GM19324 (cell line): ENCODE measurements around the gene BMPER.

ENCODE experiments used
- ATAC-seq: cut with Tn5 transposase; IDR thresholded peaks from one replicate; pipeline ENCODE4 v1.9.1; 2021; ENCODE audit warnings: mild to moderate bottlenecking, moderate library complexity; ENCODE audit not compliant: unreplicated experiment, low FRiP score

BMPER gene

DNA sequence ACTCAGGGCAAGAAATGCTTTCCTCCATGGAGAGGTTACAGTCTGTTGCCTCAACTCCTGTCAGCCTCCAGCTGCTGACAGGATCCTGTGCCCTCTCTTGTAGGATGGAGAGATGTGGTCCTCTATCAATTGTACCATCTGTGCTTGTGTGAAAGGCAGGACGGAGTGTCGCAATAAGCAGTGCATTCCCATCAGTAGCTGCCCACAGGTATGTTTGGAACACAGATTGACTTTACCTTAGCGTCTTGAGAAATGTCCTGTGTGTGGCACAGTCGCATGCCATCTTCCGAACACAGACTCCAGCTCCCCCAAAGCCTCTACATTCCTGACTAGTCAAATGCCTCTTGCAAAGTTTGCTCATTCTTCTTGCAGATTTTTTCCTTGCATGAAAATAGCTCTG lies 152.6 kb downstream of the BMPER start:
- no peak for ATAC-seq

DNA sequence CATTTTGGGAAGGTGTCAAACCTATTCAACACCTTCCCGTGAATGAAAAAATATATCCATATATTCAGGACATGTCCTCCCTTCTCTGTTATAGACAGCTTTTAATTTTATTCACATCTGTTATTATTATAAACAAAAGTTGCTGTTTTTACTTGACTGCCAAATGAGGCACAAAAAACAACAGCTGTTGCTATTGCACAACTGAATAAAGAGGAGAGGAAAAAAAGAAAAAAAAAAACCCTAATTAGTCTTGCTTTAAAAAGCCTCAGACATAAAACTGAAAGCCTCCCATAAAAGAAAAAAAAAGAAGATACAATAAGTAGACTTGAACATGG lies 153.4 kb downstream of the BMPER start:
- ATAC-seq: no peak

DNA sequence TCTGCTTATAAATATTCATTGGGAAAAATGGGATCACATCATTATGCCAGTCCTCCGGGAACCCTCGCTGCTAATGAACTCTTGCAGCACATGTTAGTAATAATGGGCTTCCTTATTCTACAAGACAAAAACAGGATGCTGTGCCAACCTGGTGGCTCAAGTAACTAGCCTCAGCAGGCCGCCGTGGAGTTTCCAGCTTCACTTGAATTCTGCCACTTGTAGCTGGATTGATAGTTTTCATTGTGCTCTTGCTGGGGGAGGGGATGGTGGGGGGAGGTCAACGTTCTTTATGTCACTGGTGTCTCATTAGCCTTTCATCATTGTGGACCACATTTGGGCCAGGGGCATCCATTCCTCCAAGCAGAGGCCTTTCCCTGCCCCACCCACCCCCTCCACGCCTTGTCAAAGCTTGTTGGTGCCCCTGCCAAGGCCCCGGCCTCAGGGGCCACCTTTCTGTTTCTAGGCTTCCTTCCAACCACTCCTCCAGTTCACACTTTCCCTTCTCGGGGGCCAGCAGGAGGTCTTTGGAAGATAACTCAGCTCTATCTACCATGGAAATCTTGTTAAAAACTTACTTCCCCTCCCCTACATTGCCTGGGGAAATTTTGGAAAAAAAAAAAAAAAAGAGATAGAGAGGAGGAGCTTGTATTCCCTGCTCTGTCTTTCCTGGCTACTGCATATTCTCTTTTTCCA lies 153.9 kb downstream of the BMPER start:
- no peak for ATAC-seq

DNA sequence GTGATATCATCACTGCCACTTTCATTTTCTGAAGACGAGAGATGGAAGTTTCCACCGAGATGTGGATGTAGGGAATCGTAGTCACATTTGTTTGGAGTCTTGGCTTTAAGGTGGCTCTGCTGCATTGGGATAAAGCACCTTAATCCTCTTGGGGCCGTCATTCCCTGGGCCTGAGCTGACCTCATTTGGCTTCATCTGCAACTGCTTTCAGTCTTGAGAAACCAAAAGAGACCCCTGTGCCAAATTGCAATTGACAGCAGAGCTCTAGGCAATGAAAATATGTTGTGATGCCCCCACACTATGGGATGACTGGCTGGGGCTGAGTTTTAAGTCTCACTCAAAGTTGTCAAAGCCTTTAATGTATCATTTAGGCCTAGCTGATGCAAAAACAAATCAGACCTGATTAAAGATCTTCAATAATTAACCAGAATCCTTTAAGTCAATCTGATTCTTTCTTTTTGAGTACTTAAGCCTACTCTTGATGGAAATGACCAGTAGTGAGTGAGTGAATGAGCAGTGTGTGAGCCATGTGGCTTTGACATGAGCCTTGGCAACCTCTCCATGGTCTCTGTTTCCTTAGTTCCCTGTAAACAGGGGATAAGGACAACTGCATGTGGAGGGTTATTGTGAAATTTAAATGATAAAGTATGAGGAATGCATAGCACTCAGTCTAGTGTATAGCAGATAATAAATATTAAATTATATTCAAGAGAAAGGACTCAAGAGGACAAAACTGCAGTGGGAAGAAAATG lies 155.0 kb downstream of the BMPER start:
- ATAC-seq: no peak

DNA sequence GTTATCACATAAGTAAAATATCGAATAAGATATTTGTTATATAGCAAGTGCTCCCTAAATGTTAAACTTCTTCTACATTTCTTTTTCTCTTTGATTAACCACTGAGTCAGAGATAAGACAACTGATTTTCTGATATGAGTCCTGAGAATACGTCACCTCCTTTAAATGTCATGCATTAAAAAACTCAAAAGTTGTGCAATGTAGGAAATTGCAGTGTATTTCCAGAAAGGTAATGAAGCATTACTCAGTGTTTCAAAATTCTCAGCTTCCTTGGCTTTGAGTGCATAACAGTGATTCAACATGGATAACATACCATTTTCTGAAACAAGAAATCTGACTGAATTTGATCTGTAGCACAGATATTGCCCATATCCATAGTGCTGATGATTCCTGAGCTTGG lies 155.8 kb downstream of the BMPER start:
- no peak for ATAC-seq

DNA sequence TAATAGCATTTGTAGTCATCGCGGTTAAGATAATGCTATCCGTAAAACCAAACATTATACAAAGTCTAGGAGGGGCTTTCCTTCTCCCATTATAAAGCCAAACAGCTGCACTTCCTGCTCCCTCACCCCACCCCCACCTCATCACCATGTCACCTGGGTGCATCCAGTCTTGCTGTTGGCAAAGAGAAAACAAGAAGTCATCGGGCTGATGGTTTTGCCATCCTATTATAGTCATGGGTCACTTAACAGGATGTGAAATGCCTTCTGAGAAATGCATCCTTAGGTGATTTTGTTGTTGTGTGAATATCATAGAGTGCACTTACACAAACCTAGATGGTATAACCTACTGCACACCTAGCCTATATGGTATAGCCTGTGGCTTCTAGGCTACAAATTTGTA lies 157.0 kb downstream of the BMPER start:
- ATAC-seq: no peak

DNA sequence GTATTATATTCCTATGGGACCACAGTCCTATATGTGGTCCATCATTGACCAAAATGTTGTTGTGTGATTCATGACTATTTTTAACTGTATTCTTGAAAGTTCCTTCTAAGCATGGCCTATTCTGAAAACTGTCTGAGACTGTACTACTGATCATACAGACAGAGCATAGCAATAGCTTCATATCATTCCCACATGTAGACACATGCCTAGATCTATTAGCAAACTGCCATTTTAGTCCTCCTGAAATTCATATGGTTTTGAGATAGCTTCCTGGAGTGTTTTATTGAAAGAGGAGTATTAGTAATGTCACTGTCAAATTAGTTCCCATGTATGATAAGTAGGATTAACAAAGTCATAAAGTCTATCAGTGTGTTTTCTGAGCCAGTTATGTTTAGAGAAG lies 157.5 kb downstream of the BMPER start:
- ATAC-seq: no peak

DNA sequence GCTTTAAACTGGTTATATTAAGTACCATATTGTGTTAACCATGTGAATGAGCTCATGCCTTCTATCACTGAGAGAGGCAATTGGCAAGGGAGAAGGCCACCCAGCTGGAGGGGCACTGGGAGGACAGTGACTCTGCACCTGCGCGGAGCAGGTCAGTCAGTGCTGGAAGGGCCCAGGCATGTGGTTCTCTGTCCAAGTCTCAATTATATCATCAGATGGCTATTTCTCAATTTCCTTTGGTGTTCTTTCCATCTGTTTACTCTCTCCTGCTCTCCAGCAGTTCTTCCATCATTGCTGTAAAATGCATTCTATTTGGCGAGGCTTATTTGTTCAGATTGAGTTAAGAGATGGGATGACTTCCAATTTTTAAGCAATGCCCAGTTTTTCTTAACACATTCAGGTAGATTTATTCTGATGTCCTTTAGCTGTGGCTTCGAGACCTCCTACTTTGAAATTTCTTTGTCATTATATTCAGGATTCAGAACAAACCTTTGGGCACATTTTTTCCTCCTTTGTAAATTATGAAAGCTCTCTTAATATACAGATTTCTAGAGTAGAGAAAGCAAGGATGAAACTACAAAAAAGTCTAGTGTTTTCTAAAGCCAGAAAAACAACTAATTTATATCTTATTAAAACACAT lies 159.3 kb downstream of the BMPER start:
- no peak for ATAC-seq

DNA sequence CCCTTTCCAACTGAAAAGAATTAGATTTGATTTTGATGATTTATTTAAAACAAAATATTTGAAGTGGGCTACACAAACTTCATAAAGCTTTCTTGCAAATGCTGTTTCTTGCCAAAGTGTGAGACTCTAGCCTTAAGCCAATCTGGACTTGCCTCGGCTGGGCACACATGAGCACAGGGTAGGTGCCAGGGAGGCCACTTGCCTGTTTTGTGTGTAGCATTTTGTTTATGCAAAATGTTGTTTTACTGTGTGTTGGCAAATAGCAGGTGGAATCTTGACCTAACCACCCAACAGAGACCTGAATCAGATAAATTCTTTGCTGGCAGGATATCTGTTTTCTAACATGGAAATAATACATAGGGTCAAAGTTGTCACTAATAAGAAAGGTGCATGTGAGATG lies 161.1 kb downstream of the BMPER start:
- ATAC-seq: no peak

DNA sequence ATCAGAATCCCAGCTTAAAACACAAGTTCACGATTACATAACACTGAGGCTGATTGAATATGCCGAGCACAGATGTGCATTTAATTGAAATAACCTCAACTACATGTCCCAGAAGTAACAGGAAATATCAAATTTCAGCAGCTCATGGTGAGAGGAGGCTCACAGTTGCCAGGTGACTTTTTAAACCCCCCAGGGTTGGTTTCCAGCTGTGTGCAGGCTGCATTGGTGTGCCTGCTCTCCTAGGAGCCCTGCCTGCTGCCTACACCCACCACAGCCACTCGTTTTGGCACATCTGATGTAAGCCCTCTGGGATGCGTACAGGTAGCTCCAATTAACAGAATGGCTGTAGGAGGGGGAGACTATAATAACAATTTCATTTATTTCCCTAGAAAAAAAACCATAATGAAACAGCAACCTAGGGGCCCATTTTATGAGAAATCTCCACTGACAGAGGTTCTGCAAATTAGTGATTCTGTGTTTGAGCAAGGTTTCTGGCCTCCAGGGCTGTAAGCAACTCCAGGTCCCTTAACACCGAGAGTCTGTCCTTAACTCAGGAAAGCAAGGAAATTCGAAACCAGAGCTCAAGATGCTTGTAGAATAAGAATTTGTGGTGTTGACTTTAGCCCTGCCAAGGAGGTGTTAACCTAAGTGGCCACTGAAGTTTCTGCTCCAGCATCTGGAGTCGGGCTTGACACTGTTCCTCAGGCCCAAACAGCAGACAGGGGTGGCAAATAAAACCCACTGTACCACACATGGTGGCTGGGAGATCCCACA lies 161.9 kb downstream of the BMPER start:
- ATAC-seq: no peak

DNA sequence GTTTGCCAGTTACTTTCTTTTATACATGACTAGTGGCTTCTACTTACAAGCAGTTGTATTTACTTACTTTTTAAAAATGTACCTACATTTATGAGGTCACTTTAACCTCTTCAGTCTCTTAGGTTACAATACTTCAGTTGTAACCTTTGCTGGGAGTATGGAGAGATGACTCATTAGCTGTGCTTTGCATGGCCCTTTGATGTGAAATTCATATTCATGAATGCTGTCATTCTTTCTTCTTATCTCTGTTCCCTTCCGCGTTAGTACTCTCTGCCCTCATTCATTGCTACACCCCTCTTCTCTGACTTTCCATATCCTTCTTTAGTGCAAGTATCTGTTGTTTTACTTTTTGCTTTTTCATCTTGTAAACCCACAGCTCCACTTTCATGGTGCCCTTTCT lies 164.3 kb downstream of the BMPER start:
- no peak for ATAC-seq

DNA sequence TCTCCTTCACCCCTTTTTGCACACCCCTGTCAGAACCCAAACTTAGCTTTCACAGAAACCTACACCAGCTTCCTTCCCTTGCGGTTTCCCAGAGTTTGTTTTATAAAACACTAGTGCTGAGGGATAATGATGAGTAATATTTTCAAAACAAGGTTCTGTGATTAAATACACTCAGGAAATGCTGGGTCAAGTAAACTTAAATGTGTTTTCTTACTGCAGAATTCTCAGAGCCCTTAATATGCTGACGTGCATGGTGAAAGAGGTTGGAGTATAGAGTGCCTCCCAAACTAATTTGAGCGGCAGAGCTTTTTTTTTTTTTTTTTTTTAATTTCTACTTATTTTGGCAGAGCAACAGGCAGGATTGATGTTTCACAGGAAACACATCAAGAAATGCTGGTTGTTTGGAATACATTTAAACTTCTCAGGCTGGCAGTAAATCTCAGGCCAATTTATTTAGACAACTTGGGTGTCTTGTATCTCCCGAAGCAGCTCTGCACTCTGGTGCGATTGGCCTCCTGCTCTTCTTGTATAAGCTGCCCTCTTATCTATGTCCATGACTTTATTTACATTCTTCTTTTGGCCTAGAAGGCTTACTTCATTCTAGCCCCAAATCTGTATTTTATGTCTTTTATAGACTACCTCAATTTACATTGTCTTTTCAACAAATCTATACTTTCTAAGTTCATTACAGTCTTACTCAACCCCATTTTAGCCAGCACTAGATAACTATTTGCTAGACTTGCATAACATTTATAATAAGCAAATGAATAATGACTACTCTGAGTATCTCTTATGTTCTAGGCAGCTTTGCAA lies 165.4 kb downstream of the BMPER start:
- ATAC-seq: no peak

DNA sequence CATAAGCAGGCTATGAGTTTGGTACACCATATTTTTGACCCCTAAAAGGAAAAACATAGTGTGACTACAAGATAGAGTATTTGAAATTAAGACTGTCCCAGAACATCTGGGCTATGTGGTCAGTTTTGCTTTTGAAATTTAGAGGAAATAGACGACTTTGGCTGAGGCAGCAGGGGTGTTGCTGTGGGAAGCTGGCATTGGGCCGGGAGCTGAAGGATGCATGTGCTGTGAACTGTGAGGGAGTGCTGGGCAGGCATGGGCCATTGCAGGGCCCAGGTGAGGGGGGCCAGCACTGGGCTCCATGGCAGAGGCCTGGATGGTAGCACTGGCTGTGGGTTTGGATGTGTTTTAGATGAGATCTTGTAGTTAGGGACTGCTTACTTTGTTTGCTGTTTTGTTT lies 168.3 kb downstream of the BMPER start:
- no peak for ATAC-seq

DNA sequence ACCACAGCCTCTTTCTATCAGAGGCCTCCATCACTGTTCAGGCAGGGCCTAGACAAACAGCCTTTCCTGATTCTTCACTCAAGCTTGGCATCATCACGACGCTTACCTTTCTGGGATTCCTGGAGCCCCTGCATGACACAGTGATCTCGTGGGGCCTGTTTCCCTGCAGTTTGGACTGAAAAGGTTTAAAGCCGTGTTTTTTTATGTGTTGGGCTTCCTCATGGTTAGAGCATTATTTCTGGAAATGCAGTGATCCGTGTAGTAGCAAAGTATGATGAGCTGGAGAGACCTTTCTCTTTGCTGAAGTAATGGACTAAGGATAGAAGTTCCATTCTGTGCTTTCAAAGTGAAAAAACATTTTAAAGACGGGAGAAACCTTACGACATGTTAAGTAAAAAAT lies 169.1 kb downstream of the BMPER start:
- no peak for ATAC-seq

DNA sequence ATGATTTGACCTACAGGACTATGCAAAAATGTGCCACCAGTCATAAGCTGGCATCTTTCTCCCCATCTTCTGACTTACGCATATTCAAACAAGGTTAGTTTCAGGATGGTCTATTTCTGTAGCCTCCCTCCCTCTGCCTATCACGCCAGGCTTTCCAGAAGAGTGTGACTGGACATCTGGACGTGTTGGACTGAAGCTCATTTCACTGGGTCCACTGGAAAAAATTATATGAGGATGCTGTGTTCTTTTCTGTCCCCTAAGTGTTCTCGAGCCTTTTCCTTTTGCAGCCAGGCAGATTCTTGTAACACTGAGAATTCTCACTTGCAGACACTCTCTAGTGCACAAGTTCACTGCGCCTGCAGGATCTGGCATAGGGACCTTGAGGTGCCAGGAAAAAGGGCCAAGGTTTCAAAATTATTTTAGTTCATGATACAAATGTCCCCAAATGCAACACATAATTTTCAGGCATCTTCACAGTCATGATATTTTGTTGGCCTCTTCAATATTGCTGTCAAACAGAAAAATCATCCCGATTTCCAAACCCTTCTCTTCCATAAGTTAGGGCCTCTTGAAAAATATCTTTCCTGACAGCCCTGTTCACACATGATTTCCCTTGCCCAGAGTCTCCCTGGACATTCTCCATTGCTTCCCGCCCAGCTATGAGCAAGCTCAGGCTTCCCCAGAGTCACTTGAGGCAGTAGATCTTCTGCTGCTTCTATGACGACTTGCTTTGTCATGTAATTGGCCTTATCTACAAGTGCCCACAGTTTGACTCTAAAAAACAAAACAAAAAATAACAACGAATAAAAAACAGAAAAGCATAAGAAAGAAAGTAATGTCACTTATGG lies 170.4 kb downstream of the BMPER start:
- no peak for ATAC-seq

DNA sequence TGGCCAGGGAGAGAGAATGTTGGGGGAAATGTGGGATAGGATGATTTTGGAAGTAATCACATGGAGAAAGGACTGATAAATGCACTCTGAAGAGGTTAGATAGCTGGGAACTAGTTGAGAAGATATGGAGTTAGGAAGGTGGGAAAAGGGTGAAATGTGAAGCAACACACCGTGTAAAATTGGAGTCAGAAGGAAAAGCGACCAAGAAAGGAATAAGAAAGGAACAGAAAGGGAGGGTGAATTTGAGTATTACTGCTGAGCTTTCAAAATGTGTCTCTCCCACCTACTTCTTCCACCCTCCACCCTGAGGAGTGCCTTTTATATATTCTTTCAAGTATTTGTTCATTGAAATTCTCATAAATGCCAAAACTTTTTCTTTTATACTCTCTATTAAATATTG lies 171.8 kb downstream of the BMPER start:
- ATAC-seq: no peak

DNA sequence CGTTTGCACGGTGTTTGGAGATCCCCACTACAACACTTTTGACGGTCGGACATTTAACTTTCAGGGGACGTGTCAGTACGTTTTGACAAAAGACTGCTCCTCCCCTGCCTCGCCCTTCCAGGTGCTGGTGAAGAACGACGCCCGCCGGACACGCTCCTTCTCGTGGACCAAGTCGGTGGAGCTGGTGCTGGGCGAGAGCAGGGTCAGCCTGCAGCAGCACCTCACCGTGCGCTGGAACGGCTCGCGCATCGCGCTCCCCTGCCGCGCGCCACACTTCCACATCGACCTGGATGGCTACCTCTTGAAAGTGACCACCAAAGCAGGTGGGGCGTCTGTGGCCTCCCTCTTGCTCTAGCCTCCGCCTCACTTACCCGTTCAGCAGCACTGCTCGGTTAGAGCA lies 173.5 kb downstream of the BMPER start:
- ATAC-seq: no peak

DNA sequence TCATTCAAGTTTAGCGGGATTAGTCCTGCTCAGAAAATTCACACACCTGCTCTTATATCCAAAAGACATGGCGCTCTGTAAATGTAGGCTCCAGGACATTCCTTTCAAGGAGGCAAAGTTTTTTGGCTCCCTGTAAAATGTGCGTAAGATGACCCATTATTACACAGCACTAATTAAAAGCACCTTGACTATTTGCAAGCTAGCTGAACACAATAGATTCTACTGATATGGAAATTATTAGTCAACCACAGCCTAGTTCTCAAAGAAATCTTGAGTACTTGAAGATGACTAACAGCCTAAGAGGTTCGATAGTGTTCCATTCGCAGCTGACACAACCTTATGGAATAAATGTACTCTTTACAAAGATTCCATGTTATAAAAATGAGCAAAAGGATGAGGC lies 175.2 kb downstream of the BMPER start:
- ATAC-seq: no peak

DNA sequence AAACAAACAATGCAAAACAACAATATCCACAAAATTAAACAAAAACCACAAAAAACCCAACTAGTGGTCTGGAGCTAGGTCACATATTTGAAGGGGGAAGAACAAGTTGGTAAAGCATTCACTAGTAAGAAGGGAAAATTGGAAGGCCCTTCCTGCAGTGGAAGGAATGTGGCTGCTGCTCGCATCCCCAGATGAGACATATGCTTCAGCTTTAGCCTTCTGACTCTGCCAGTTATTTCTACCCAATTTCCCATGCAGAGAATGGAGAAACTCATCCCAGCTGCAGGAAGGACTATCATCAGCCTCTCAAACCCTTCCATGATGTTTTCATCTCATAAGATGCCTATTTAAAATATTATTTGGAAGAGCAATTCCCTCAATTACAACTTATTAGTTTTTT lies 176.6 kb downstream of the BMPER start:
- ATAC-seq: no peak

DNA sequence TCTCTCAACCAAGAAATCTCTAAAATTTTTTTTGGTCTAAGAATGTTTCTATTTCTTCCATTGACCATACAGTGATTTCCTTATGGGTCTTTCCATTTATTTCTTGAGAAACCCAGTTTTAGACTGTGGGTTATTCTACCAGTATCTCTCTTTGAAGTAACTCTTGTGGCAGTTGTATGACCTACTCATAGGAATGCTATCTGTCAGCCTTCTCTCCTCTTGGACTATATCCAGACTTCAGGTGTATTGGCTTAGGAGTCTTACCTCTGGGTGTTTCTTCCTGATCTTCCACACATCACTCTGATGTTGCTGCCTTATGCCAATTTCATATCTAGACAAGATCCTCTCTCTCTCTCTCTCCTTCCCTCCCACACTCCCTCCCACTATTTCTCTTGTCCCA lies 178.1 kb downstream of the BMPER start:
- ATAC-seq: no peak
